ENCODE data around the gene ZFYVE9. TPM values are rescaled to one million over a fixed set of nuclear protein-coding genes. Genes with fewer than 3 reads are reported as not detected.

Gene ZFYVE9
- total and polyA plus RNA-seq, 2 of the 13 experiments (the other 11 are each of a cell fraction or from before 2014, with no cell fraction given) = 9.2 to 19.8 TPM

DNA sequence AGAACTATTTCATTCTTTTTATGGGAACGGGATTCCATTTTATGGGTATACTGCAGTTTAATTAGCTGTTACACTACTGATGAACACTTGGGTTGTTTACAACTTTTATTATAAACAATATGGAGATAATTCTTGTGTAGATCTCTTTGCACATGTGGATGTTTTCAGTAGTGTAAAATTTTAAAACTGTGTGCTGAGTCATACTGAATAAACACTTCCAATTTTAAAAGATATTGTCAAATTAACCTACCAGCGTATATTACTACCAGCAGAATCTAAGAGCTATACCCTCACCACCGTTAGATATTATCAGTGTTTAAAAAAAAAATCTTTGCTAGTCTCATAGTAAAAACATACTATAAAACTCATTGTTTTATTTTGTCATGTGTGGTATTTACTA, 118.0 kb downstream of the ZFYVE9 start:
- Histone ChIP-seq H3K9me3 (ENCODE audit: low read length) (no peaks in the 10 kb centered on the region), H3K4me3 (replicated peaks in 1 of 3; ENCODE audit: insufficient read depth in 1 of 3, low read depth in 2 of 3, low read length in 3 of 3) (no peak overlapping the region), H3K4me2 (ENCODE audit: low read depth, low read length) (no peak overlapping the region), H3K27me3 (ENCODE audit: control insufficient read depth in 1 of 2, insufficient read depth in 2 of 2, low read length in 2 of 2) (no peaks in the 10 kb centered on the region), H2AFZ (ENCODE audit: low read length) (no peak overlapping the region), H3K9ac (ENCODE audit: insufficient read depth, low read depth, low read length) (no peak overlapping the region), H4K20me1 (ENCODE audit: insufficient read depth, low read length) (no peaks in the 10 kb centered on the region), H3K36me3 (replicated peaks in 1 of 2; ENCODE audit: control insufficient read depth in 1 of 2, insufficient read depth in 2 of 2, low read length in 2 of 2) (peaks cover 0 to 4% of the 10 kb centered on the region in 2 experiments; a peak in 1 of 5 replicates), H3K79me2 (ENCODE audit: insufficient read depth, low read length) (no peaks in the 10 kb centered on the region), H3K4me1 (ENCODE audit: insufficient read depth, low read length) (peaks cover 22% of the 10 kb centered on the region), H3K27ac (ENCODE audit: extremely low read length, insufficient read depth, low read length) (no peak overlapping the region)
- POLR2A ChIA-PET = no interaction called here
- CTCF ChIA-PET (ENCODE audit: low intra/inter-chr PET ratio, low total read pairs) = no interaction called here
- no TSS peak for BruUV-seq (replicated peaks)
- DNase-seq (ENCODE audit: low spot score) (no peak), FAIRE-seq (no peak), ATAC-seq (no peak)
- WGBS (ENCODE audit: low lambda C conversion rate) = 97% methylated on average over 3 of the region's 3 CpGs
- no peak for TF ChIP-seq ZNF781 (CRISPR knock-in tag; IDR thresholded peaks at IDR 0.05; ENCODE audit: borderline replicate concordance, not compliant biosample characterization)
- 0 out of 2 replicates have a peak, but pooled peaks have one; percentile 4 for TF ChIP-seq NFE2L2 (IDR thresholded peaks at IDR 0.05; ENCODE audit: low read length)
- intact Hi-C loops (cut with micrococcal nuclease; ENCODE audit: unreplicated experiment) = no loop called here
- in situ Hi-C loops (cut with HindIII; ENCODE audit: extremely low pct_ligation_motif_present, low pct_unique_long_range_greater_than_20kb) = no loop called here

DNA sequence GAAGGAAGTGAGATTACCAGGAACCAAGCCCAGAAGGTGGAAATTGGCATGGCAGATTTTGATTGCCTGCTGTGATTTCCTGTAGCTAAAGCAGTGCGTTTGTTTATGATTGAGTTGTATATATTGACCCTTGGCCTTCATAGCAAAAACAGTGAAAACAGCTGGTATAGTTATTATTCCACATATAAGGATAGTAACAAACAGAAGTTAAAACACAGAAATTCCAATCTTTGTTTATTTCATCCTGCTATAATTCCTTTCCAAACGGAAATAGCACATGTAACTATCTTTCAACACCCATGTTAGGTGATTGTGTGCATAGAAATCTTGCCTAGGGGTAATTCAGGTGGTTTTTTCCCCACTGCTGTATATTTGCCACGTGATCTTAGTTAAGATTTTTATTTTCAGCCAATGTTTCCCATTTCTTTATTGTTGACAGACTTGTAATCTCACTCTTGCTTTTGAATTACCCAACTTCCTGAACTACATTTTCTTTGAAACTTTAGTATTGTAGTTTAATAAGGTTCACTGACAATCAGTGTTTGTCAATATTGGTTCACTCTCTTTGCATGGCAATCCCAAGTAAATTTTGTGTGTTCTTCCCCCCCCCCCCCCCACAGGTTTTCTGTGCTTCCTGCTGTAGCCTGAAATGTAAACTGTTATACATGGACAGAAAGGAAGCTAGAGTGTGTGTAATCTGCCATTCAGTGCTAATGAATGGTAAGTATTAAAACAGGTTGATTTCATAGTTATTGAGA, 121.4 kb downstream of the ZFYVE9 start:
- H3K9me3 ChIP-seq (ENCODE audit: low read length) = no peaks in the 10 kb centered on the region
- H3K27me3 ChIP-seq (ENCODE audit: control insufficient read depth in 1 of 2, insufficient read depth in 2 of 2, low read length in 2 of 2) = no peaks in the 10 kb centered on the region
- no peak overlapping the region for H3K4me2 ChIP-seq (ENCODE audit: low read depth, low read length)
- H3K9ac ChIP-seq (ENCODE audit: insufficient read depth, low read depth, low read length) = no peak overlapping the region
- H3K27ac ChIP-seq (ENCODE audit: extremely low read length, insufficient read depth, low read length) = peak overlapping the region; percentile 35
- peaks cover 22% of the 10 kb centered on the region for H3K4me1 ChIP-seq (ENCODE audit: insufficient read depth, low read length)
- H3K79me2 ChIP-seq (ENCODE audit: insufficient read depth, low read length) = no peaks in the 10 kb centered on the region
- ChIA-PET CTCF (ENCODE audit: low intra/inter-chr PET ratio, low total read pairs) (no interaction called here), POLR2A (interaction anchor here (0.7 kb wide), 1 partner anchor 13 kb away, joined by 3 read pairs; no protein-coding TSS in a partner anchor)
- DNase-seq (ENCODE audit: low spot score) = peak; percentile 51
- BruUV-seq (replicated peaks) = no TSS peak
- FAIRE-seq = no peak
- intact Hi-C loops (cut with micrococcal nuclease; ENCODE audit: unreplicated experiment) = no loop called here
- no peak overlapping the region for H3K4me3 ChIP-seq (replicated peaks in 1 of 3; ENCODE audit: insufficient read depth in 1 of 3, low read depth in 2 of 3, low read length in 3 of 3)
- H4K20me1 ChIP-seq (ENCODE audit: insufficient read depth, low read length) = no peaks in the 10 kb centered on the region
- H3K36me3 ChIP-seq (replicated peaks in 1 of 2; ENCODE audit: control insufficient read depth in 1 of 2, insufficient read depth in 2 of 2, low read length in 2 of 2) = peaks cover 2 to 14% of the 10 kb centered on the region in 2 experiments; a peak in 3 of 5 replicates
- in situ Hi-C loops (cut with HindIII; ENCODE audit: extremely low pct_ligation_motif_present, low pct_unique_long_range_greater_than_20kb) = no loop called here
- WGBS (ENCODE audit: low lambda C conversion rate) = 90% methylated on average over 3 of the region's 3 CpGs
- no peak overlapping the region for H2AFZ ChIP-seq (ENCODE audit: low read length)
- no peak; the same call in 2 of the 3 replicates for ATAC-seq
- TF ChIP-seq ELF3 (CRISPR knock-in tag; IDR thresholded peaks at IDR 0.05) (peak; percentile 67; the same call in 1 of the 2 replicates), SAP130 (CRISPR knock-in tag; IDR thresholded peaks at IDR 0.05; ENCODE audit: low read depth) (peak; percentile 47; the same call in 1 of the 2 replicates), FOXP1 (IDR thresholded peaks at IDR 0.05) (no peak), FOXP1 (CRISPR knock-in tag; IDR thresholded peaks at IDR 0.05) (peak; percentile 68), SOX5 (CRISPR knock-in tag; IDR thresholded peaks at IDR 0.05; ENCODE audit: borderline replicate concordance) (peak; percentile 73; the same call in 1 of the 2 replicates), MIXL1 (CRISPR knock-in tag; IDR thresholded peaks at IDR 0.05) (peak; percentile 31; the same call in 1 of the 2 replicates), RARA (CRISPR knock-in tag; IDR thresholded peaks at IDR 0.05) (0 out of 2 replicates have a peak, but pooled peaks have one; percentile 21), TCF7 (IDR thresholded peaks at IDR 0.05; ENCODE audit: low read depth) (0 out of 2 replicates have a peak, but pooled peaks have one; percentile 25), FOXA1 (IDR thresholded peaks at IDR 0.05) (no peak), FOXA1 (CRISPR knock-in tag; IDR thresholded peaks at IDR 0.05) (0 out of 2 replicates have a peak, but pooled peaks have one; percentile 41), TCF12 (IDR thresholded peaks at IDR 0.05) (no peak), TCF12 (CRISPR knock-in tag; IDR thresholded peaks at IDR 0.05) (no peak), NFRKB (IDR thresholded peaks at IDR 0.05) (no peak)
- TF ChIP-seq, protein P1, sequence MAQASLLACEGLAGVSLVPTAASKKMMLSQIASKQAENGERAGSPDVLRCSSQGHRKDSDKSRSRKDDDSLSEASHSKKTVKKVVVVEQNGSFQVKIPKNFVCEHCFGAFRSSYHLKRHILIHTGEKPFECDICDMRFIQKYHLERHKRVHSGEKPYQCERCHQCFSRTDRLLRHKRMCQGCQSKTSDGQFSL (CRISPR knock-in tag; IDR thresholded peaks at IDR 0.05) = peak; percentile 62; the same call in 1 of the 2 replicates
- TF ChIP-seq, protein P2, sequence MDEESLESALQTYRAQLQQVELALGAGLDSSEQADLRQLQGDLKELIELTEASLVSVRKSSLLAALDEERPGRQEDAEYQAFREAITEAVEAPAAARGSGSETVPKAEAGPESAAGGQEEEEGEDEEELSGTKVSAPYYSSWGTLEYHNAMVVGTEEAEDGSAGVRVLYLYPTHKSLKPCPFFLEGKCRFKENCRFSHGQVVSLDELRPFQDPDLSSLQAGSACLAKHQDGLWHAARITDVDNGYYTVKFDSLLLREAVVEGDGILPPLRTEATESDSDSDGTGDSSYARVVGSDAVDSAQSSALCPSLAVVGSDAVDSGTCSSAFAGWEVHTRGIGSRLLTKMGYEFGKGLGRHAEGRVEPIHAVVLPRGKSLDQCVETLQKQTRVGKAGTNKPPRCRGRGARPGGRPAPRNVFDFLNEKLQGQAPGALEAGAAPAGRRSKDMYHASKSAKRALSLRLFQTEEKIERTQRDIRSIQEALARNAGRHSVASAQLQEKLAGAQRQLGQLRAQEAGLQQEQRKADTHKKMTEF (CRISPR knock-in tag; IDR thresholded peaks at IDR 0.05) = 0 out of 2 replicates have a peak, but pooled peaks have one; percentile 32

All from HepG2 (cell line).